ENCODE measurements around the gene RPE. TPM values are rescaled to one million over a fixed set of nuclear protein-coding genes. Genes with fewer than 3 reads are reported as not detected.

RPE gene
- total RNA-seq, 3 donors from 2014 or later, result 41.0 to 47.5 (median 41.7) TPM

Other genes starting within 250 kb of the RPE start
- gene UNC80, start 230.8 kb upstream of the RPE start, total RNA-seq, result 1 to 10 TPM in 1 of 3 donors, under 1 TPM in 2; 0.09 to 1.6 (median 0.12) TPM
- gene KANSL1L, start 168.8 kb downstream of the RPE start, total RNA-seq, result 10 to 100 TPM in 1 of 3 donors, 1 to 10 TPM in 2; 6.8 to 29.2 (median 7.7) TPM
- gene ACADL, start 222.8 kb downstream of the RPE start, total RNA-seq, result under 1 TPM in 2 of 3 donors, not detected in 1; 0.19 to 0.95 TPM